ENCODE data around the gene RAC2.

DNA sequence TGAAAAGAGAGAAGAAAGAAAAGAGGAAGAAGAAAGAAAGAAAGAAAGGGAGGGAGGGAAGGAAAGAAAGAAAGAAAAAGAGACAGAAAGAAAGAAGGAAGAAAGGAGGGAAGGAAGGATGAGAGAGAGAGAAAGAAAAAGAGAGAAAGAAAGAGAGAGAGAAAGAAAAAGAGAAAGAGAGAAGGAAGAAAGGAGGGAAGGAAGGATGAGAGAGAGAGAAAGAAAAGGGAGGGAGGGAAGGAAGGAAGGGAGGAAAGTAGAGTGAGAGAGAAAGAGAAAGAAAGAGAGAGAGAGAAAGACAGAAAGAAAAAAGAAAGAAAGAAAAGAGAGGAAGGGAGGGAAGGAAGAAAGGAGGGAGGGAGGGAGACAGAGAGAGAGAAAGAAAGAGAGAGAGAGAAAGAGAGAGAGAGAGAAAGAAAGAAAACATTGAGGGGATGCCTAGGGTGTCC lies 11.5 kb upstream of the RAC2 start:
- TF ChIP-seq, protein P1, sequence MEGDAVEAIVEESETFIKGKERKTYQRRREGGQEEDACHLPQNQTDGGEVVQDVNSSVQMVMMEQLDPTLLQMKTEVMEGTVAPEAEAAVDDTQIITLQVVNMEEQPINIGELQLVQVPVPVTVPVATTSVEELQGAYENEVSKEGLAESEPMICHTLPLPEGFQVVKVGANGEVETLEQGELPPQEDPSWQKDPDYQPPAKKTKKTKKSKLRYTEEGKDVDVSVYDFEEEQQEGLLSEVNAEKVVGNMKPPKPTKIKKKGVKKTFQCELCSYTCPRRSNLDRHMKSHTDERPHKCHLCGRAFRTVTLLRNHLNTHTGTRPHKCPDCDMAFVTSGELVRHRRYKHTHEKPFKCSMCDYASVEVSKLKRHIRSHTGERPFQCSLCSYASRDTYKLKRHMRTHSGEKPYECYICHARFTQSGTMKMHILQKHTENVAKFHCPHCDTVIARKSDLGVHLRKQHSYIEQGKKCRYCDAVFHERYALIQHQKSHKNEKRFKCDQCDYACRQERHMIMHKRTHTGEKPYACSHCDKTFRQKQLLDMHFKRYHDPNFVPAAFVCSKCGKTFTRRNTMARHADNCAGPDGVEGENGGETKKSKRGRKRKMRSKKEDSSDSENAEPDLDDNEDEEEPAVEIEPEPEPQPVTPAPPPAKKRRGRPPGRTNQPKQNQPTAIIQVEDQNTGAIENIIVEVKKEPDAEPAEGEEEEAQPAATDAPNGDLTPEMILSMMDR (IDR thresholded peaks at IDR 0.05): no peak
- no peak for TF ChIP-seq POLR2A (IDR thresholded peaks at IDR 0.05)
- TF ChIP-seq POLR2AphosphoS5 (IDR thresholded peaks at IDR 0.05): no peak
